ENCODE data around the gene COBLL1. TPM values are rescaled to one million over a fixed set of nuclear protein-coding genes. Genes with fewer than 3 reads are reported as not detected.

COBLL1 gene
- total RNA-seq: 13.4 and 15.5 TPM in 2 replicates

- peak; percentile 85 for TF ChIP-seq CTCF (IDR thresholded peaks at IDR 0.05; ENCODE audit: insufficient read depth, low read depth, low read length)
- H3K4me3 ChIP-seq (ENCODE audit: low read depth, low read length): peak within 1 kb of the TSS; percentile 79
- DNase-seq (ENCODE audit: low read depth): peak; percentile 70
These were observed at the start of gene COBLL1 for GRCh38 chr2:164841719-164842623. Gene COBLL1, minus strand, starts transcription at chr2:164841823. Its CDS starts 627 bp downstream, at chr2:164841196.

- TF ChIP-seq CTCF (IDR thresholded peaks at IDR 0.05; ENCODE audit: insufficient read depth, low read depth, low read length): no peak
- peak; percentile 90 for DNase-seq (ENCODE audit: low read depth)
- H3K4me3 ChIP-seq (ENCODE audit: low read depth, low read length): no peak overlapping the region
These were observed 48.9 kb upstream of the COBLL1 start for GRCh38 chr2:164890544-164890943.

GRCh38 chr2:164888592-164888991 is 47.0 kb upstream of the COBLL1 start:
- TF ChIP-seq CTCF (IDR thresholded peaks at IDR 0.05; ENCODE audit: insufficient read depth, low read depth, low read length): no peak
- DNase-seq (ENCODE audit: low read depth): peak; percentile 38
- no peak overlapping the region for H3K4me3 ChIP-seq (ENCODE audit: low read depth, low read length)

- DNase-seq (ENCODE audit: low read depth): no peak
- no peak for TF ChIP-seq CTCF (IDR thresholded peaks at IDR 0.05; ENCODE audit: insufficient read depth, low read depth, low read length)
- H3K4me3 ChIP-seq (ENCODE audit: low read depth, low read length): no peak overlapping the region
These were observed 46.0 kb upstream of the COBLL1 start for GRCh38 chr2:164887434-164888144.

- no peak for TF ChIP-seq CTCF (IDR thresholded peaks at IDR 0.05; ENCODE audit: insufficient read depth, low read depth, low read length)
- H3K4me3 ChIP-seq (ENCODE audit: low read depth, low read length): no peak overlapping the region
- peak; percentile 27 for DNase-seq (ENCODE audit: low read depth)
These were observed 40.7 kb upstream of the COBLL1 start for GRCh38 chr2:164882276-164882675.

- no peak overlapping the region for H3K4me3 ChIP-seq (ENCODE audit: low read depth, low read length)
- TF ChIP-seq CTCF (IDR thresholded peaks at IDR 0.05; ENCODE audit: insufficient read depth, low read depth, low read length): no peak
- no peak for DNase-seq (ENCODE audit: low read depth)
These were observed 39.9 kb upstream of the COBLL1 start for GRCh38 chr2:164881524-164881923.

Data from fibroblast of villous mesenchyme (primary cell).